ENCODE data around the gene SCN5A. TPM values are rescaled to one million over a fixed set of nuclear protein-coding genes. Genes with fewer than 3 reads are reported as not detected.

SCN5A gene
- total RNA-seq, 1 experiment from 2014 or later, result not detected

DNA sequence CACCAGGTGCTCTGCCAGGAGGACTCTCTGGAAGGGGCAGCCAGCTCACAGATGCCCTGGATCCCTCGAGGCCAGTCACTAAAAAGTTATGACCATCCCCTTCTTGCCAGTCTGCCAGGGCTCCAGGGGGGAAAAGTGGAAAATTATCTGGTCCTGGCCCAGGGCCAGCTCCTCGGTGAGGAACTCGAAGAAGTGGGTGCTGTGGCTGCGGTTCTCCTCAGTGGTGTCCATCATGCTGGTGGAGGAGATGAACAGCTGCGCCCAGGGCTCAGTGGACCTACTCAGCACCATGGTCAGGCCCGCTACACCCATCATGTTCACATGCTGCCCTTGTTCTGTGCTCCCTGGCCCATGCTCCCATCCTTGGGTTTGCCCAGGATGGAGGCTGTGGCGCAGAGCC lies 134.1 kb downstream of the SCN5A start:
- Mint-ChIP-seq H3K4me1 (ENCODE audit: insufficient read depth, unreplicated experiment) (no peaks in the 10 kb centered on the region), H3K27ac (ENCODE audit: low read depth, unreplicated experiment) (no peak overlapping the region), H3K9me3 (ENCODE audit: unreplicated experiment) (no peaks in the 10 kb centered on the region), H3K36me3 (ENCODE audit: insufficient read depth, unreplicated experiment) (peaks cover 47% of the 10 kb centered on the region), H3K27me3 (ENCODE audit: insufficient read depth, unreplicated experiment) (no peaks in the 10 kb centered on the region), H3K4me3 (ENCODE audit: unreplicated experiment) (no peak overlapping the region)
- intact Hi-C loops (cut with micrococcal nuclease), result no loop called here
- no TSS peak for BruUV-seq (replicated peaks)
- TF ChIP-seq, protein P1, sequence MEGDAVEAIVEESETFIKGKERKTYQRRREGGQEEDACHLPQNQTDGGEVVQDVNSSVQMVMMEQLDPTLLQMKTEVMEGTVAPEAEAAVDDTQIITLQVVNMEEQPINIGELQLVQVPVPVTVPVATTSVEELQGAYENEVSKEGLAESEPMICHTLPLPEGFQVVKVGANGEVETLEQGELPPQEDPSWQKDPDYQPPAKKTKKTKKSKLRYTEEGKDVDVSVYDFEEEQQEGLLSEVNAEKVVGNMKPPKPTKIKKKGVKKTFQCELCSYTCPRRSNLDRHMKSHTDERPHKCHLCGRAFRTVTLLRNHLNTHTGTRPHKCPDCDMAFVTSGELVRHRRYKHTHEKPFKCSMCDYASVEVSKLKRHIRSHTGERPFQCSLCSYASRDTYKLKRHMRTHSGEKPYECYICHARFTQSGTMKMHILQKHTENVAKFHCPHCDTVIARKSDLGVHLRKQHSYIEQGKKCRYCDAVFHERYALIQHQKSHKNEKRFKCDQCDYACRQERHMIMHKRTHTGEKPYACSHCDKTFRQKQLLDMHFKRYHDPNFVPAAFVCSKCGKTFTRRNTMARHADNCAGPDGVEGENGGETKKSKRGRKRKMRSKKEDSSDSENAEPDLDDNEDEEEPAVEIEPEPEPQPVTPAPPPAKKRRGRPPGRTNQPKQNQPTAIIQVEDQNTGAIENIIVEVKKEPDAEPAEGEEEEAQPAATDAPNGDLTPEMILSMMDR (IDR thresholded peaks at IDR 0.05; ENCODE audit: unreplicated experiment), result no peak
- POLR2A ChIA-PET, result no interaction called here
- CTCF ChIA-PET, result interaction anchor here (0.9 to 13.8 kb wide), 6 partner anchors 19 to 515 kb away, joined by 3 to 239 read pairs (median 4); partner anchors contain the start of gene EXOG
- DNase-seq (ENCODE audit: unreplicated experiment), result no peak

DNA sequence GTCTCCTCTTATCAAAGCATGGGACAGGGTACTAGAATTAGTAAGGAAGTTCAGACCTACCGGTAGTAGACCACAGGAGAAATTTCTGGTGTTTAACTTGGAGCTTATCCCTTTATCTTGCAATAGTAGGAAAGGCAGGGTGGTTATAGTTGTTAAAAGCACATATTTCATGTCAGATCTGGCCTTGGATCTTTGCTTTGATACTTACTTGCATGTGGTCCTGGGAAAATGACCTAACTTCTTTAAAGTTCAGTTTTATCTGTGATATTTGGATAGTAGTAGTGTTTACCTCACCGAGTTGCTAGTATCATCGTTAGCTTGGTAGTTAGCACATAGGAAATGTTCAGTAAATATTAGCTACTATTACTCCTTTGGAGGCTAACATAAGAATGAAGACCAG lies 137.9 kb downstream of the SCN5A start:
- no peaks in the 10 kb centered on the region for H3K27me3 Mint-ChIP-seq (ENCODE audit: insufficient read depth, unreplicated experiment)
- H3K27ac Mint-ChIP-seq (ENCODE audit: low read depth, unreplicated experiment), result no peak overlapping the region
- DNase-seq (ENCODE audit: unreplicated experiment), result no peak
- ChIA-PET POLR2A (no interaction called here), CTCF (interaction anchor here (0.6 to 4.5 kb wide), 4 partner anchors 10 to 489 kb away, joined by 6 to 26 read pairs (median 10); partner anchors contain the start of gene EXOG)
- no peak overlapping the region for H3K4me3 Mint-ChIP-seq (ENCODE audit: unreplicated experiment)
- peaks cover 52% of the 10 kb centered on the region for H3K36me3 Mint-ChIP-seq (ENCODE audit: insufficient read depth, unreplicated experiment)
- no peaks in the 10 kb centered on the region for H3K4me1 Mint-ChIP-seq (ENCODE audit: insufficient read depth, unreplicated experiment)
- TF ChIP-seq, protein P1 (IDR thresholded peaks at IDR 0.05; ENCODE audit: unreplicated experiment), result no peak
- intact Hi-C loops (cut with micrococcal nuclease), result no loop called here
- no peaks in the 10 kb centered on the region for H3K9me3 Mint-ChIP-seq (ENCODE audit: unreplicated experiment)
- BruUV-seq (replicated peaks), result no TSS peak

DNA sequence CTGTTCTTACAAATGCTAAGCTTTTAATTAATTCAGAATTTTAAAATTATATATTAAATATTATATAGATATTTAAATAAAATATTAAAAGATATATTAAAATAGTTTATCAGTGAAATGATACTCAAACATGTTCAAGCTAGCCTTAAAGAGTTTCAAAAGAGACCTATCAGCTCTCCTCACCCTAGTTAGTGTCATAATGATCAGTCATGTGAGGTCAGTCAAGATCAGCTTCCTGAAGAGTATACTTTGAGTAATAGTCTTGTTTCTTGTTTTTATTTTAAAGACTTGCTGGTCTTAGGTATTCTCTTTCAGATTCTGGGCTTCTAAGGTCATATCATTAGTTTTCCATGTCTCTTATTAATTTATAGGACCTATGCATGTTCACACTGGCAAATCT lies 138.9 kb downstream of the SCN5A start:
- Mint-ChIP-seq H3K4me3 (ENCODE audit: unreplicated experiment) (no peak overlapping the region), H3K27me3 (ENCODE audit: insufficient read depth, unreplicated experiment) (no peaks in the 10 kb centered on the region), H3K4me1 (ENCODE audit: insufficient read depth, unreplicated experiment) (no peaks in the 10 kb centered on the region), H3K27ac (ENCODE audit: low read depth, unreplicated experiment) (no peak overlapping the region), H3K9me3 (ENCODE audit: unreplicated experiment) (no peaks in the 10 kb centered on the region), H3K36me3 (ENCODE audit: insufficient read depth, unreplicated experiment) (peaks cover 53% of the 10 kb centered on the region)
- ChIA-PET POLR2A (no interaction called here), CTCF (interaction anchor here (1.7 to 4.5 kb wide), 3 partner anchors 10 to 490 kb away, joined by 8 to 26 read pairs (median 12); partner anchors contain the start of gene EXOG)
- TF ChIP-seq, protein P1 (IDR thresholded peaks at IDR 0.05; ENCODE audit: unreplicated experiment), result no peak
- no peak for DNase-seq (ENCODE audit: unreplicated experiment)
- intact Hi-C loops (cut with micrococcal nuclease), result no loop called here
- no TSS peak for BruUV-seq (replicated peaks)

DNA sequence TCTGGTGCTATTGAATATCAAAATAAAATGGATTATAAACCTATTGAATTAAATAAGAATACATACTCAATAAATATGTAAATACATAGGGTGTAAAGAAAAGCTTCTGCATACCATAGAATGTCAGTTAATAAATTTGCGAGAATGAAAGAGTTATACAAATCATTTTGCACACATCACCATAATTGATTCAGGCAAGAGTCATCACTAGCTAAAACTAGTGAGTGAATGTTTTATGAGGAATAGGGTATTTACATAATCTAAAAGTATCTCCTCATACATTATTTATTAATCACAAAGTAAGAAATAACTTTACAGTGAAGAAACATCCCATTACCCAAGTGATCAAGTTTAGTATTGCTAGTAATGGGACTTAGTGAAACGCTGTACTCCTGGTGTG lies 139.8 kb downstream of the SCN5A start:
- Mint-ChIP-seq H3K27me3 (ENCODE audit: insufficient read depth, unreplicated experiment) (no peaks in the 10 kb centered on the region), H3K9me3 (ENCODE audit: unreplicated experiment) (no peaks in the 10 kb centered on the region), H3K4me3 (ENCODE audit: unreplicated experiment) (no peak overlapping the region), H3K27ac (ENCODE audit: low read depth, unreplicated experiment) (no peak overlapping the region), H3K36me3 (ENCODE audit: insufficient read depth, unreplicated experiment) (peaks cover 52% of the 10 kb centered on the region), H3K4me1 (ENCODE audit: insufficient read depth, unreplicated experiment) (no peaks in the 10 kb centered on the region)
- no TSS peak for BruUV-seq (replicated peaks)
- no peak for DNase-seq (ENCODE audit: unreplicated experiment)
- POLR2A ChIA-PET, result no interaction called here
- intact Hi-C loops (cut with micrococcal nuclease), result no loop called here
- TF ChIP-seq, protein P1 (IDR thresholded peaks at IDR 0.05; ENCODE audit: unreplicated experiment), result no peak
- CTCF ChIA-PET, result interaction anchor here (0.5 to 4.5 kb wide), 5 partner anchors 11 to 490 kb away, joined by 3 to 26 read pairs (median 5); partner anchors contain the start of gene EXOG

Measured in MCF 10A (cell line).